Measurements from ENCODE around the gene CIAO1.

- TF ChIP-seq CTCF (IDR thresholded peaks at IDR 0.05) (peak; percentile 49), EZH2 (IDR thresholded peaks at IDR 0.05) (no peak)
Measured at GRCh38 chr2:96267159-96267971, 1.3 kb downstream of the CIAO1 start.
